HepG2 (cell line): ENCODE results near the gene RBM12. TPM values are rescaled to one million over a fixed set of nuclear protein-coding genes. Genes with fewer than 3 reads are reported as not detected.

Experiments used
- ATF7-NPFF ChIP-seq: sonication (generic); formaldehyde crosslinking; IDR thresholded peaks from 2 replicates; pipeline ENCODE4 v1.8.1; 2023; ENCODE audit warnings: mild to moderate bottlenecking, low read depth, missing genetic modification reagents, moderate library complexity
- HNF1A ChIP-seq, 2 experiments: sonication (generic) in 1 of 2; formaldehyde crosslinking in 1 of 2; IDR thresholded peaks; 2 replicates each; pipeline versions ENCODE4 v1.4.0 to v1.6.1; 2016 to 2020; ENCODE audit warnings: borderline replicate concordance in 1 of 2, low read depth in 1 of 2, mild to moderate bottlenecking in 1 of 2, missing genetic modification reagents in 1 of 2
- IRF1 ChIP-seq: sonication (generic); formaldehyde crosslinking; IDR thresholded peaks from 2 replicates; pipeline ENCODE4 v1.4.0; 2020; ENCODE audit warnings: low read depth, mild to moderate bottlenecking, missing genetic modification reagents
- KLF13 ChIP-seq: sonication (generic); formaldehyde crosslinking; IDR thresholded peaks from 2 replicates; pipeline ENCODE4 v1.4.0; 2020; ENCODE audit warnings: mild to moderate bottlenecking, missing genetic modification reagents
- NR2F2 ChIP-seq: IDR thresholded peaks from 2 replicates; pipeline ENCODE4 v1.6.1; 2012; ENCODE audit warnings: low read depth, inconsistent platforms, borderline replicate concordance
- SIN3B ChIP-seq: fragments of 150-350 bp; IDR thresholded peaks from 2 replicates; pipeline ENCODE4 v1.6.1; 2014; ENCODE audit warnings: low read length
- SIX4 ChIP-seq: sonication (generic); formaldehyde crosslinking; IDR thresholded peaks from 2 replicates; pipeline ENCODE4 v1.4.0; 2020; ENCODE audit warnings: missing genetic modification reagents
- SMAD3 ChIP-seq: sonication (generic); formaldehyde crosslinking; IDR thresholded peaks from 2 replicates; pipeline ENCODE4 v1.4.0; 2020; ENCODE audit warnings: missing genetic modification reagents
- SP140L ChIP-seq: sonication (generic); formaldehyde crosslinking; IDR thresholded peaks from 2 replicates; pipeline ENCODE4 v1.4.0; 2020; ENCODE audit warnings: missing genetic modification reagents, borderline replicate concordance
- ZFP62 ChIP-seq: sonication (generic); formaldehyde crosslinking; IDR thresholded peaks from 2 replicates; pipeline ENCODE4 v1.4.0; 2020; ENCODE audit warnings: missing genetic modification reagents
- ZNF136 ChIP-seq: sonication (generic); formaldehyde crosslinking; IDR thresholded peaks from 2 replicates; pipeline ENCODE4 v1.8.1; 2022; ENCODE audit warnings: low read depth, mild to moderate bottlenecking, moderate library complexity, missing genetic modification reagents
- ZNF264 ChIP-seq: sonication (generic); formaldehyde crosslinking; IDR thresholded peaks from 2 replicates; pipeline ENCODE4 v1.4.0; 2020; ENCODE audit warnings: missing genetic modification reagents
- polyA plus RNA-seq, 8 experiments: library from polyadenylated mRNA; depleted of rRNA in 3 of 8; stranded (reverse) in 7 of 8; unstranded in 1 of 8; fragments of >200 nt; fragmentation: Illumina TruSeq in 4 of 8; extraction: Trizol in 4 of 8; gene quantifications; 2 replicates each; pipeline versions ENCODE4 v1.2.1 to v1.2.3, GENCODE V29; 2011 to 2016; ENCODE audit warnings: low read depth in 4 of 8, missing spikeins in 1 of 8, mixed read lengths in 1 of 8; ENCODE audit not compliant: insufficient read depth in 1 of 8
- total RNA-seq, 5 experiments: library from RNA; depleted of rRNA; stranded (reverse); fragments of >200 nt; fragmentation: Illumina TruSeq; extraction: Trizol; gene quantifications; 2 replicates each; pipeline ENCODE4 v1.2.3, GENCODE V29; 2016; ENCODE audit warnings: low read depth in 1 of 5

The RBM12 gene
- total and polyA plus RNA-seq, 2 of the 13 experiments (the other 11 are each of a cell fraction or from before 2014, with no cell fraction given), result 97.9 to 104 TPM

GRCh38 chr20:35702824-35703695, 38.4 kb upstream of the RBM12 start (continued):
- TF ChIP-seq IRF1 (CRISPR knock-in tag), result no peak
- TF ChIP-seq ZFP62 (CRISPR knock-in tag), result no peak
- no peak for TF ChIP-seq KLF13 (CRISPR knock-in tag)
- TF ChIP-seq ATF7-NPFF (CRISPR knock-in tag), result no peak
- 0 out of 2 replicates have a peak, but pooled peaks have one; percentile 2 for TF ChIP-seq SMAD3
- TF ChIP-seq NR2F2, result 0 out of 2 replicates have a peak, but pooled peaks have one; percentile 18
- TF ChIP-seq SIN3B, result 0 out of 2 replicates have a peak, but pooled peaks have one; percentile 26
- TF ChIP-seq ZNF264 (CRISPR knock-in tag), result no peak
- TF ChIP-seq SP140L (CRISPR knock-in tag), result no peak
- no peak for TF ChIP-seq ZNF136
- no peak for TF ChIP-seq HNF1A (IDR thresholded peaks at IDR 0.05; ENCODE audit: low read depth)
- no peak for TF ChIP-seq HNF1A (CRISPR knock-in tag; IDR thresholded peaks at IDR 0.05; ENCODE audit: borderline replicate concordance)
- no peak for TF ChIP-seq SIX4 (CRISPR knock-in tag)
